Urinary bladder (tissue), 4 donors: ENCODE measurements around the gene ZBP1. TPM values are rescaled to one million over a fixed set of nuclear protein-coding genes. Genes with fewer than 3 reads are reported as not detected.

ENCODE experiments used
- DNase-seq: peaks from one replicate; pipeline ENCODE4 v3.0.0-alpha.2; 2015; ENCODE audit errors: extremely low spot score
- H3K27ac ChIP-seq: one replicate; pipeline ENCODE4 v1.5.1; 2013; ENCODE audit warnings: low read depth, mild to moderate bottlenecking, moderate library complexity
- H3K36me3 ChIP-seq: one replicate; pipeline ENCODE4 v1.6.1; 2013; ENCODE audit warnings: mild to moderate bottlenecking, moderate library complexity; ENCODE audit not compliant: insufficient read depth
- H3K4me1 ChIP-seq: one replicate; pipeline ENCODE4 v1.6.1; 2013; ENCODE audit warnings: mild to moderate bottlenecking, moderate library complexity; ENCODE audit not compliant: insufficient read depth
- H3K4me3 ChIP-seq: one replicate; pipeline ENCODE4 v1.5.1; 2013; ENCODE audit warnings: low read depth, low read length
- WGBS: extraction: QIAGEN DNeasy Blood & Tissue Kit; methylation state at CpG from one replicate; pipeline ENCODE4 v1.1.7; 2013; 5-methylcytosine and 5-hydroxymethylcytosine counted together
- polyA plus RNA-seq: library from polyadenylated mRNA; stranded (reverse); fragments of 200-250 nt; gene quantifications from one replicate; pipeline ENCODE4 v1.2.3, GENCODE V29; 2013
- total RNA-seq: library from RNA; depleted of rRNA; stranded (reverse); fragments of >200 nt; gene quantifications from one replicate; pipeline ENCODE4 v1.2.3, GENCODE V29; 2014
- donor health status: healthy with polysubstance abuse.
- donor health status: healthy.

The ZBP1 gene
- total and polyA plus RNA-seq, 2 donors: 0.46 TPM; not detected in 1

GRCh38 chr20:57612436-57612835, 7.8 kb downstream of the ZBP1 start:
- Histone ChIP-seq H3K36me3 (no peaks in the 10 kb centered on the region), H3K27ac (no peak overlapping the region), H3K4me1 (no peaks in the 10 kb centered on the region), H3K4me3 (no peak overlapping the region)
- 89% methylated on average over 7 of the region's 7 CpGs for whole genome bisulfite sequencing
- DNase-seq: no peak

GRCh38 chr20:57611586-57612311, 8.5 kb downstream of the ZBP1 start:
- H3K4me1 ChIP-seq: no peaks in the 10 kb centered on the region
- WGBS: 80% methylated on average over 18 of the region's 18 CpGs
- no peaks in the 10 kb centered on the region for H3K36me3 ChIP-seq
- no peak overlapping the region for H3K27ac ChIP-seq
- no peak overlapping the region for H3K4me3 ChIP-seq
- DNase-seq: no peak

- no peak for DNase-seq
- H3K27ac ChIP-seq: no peak overlapping the region
- H3K4me3 ChIP-seq: no peak overlapping the region
- H3K36me3 ChIP-seq: no peaks in the 10 kb centered on the region
- no peaks in the 10 kb centered on the region for H3K4me1 ChIP-seq
- WGBS: 56% methylated on average over 18 of the region's 18 CpGs
Measured at GRCh38 chr20:57610261-57610952, 9.8 kb downstream of the ZBP1 start.

- no peaks in the 10 kb centered on the region for H3K4me1 ChIP-seq
Measured at GRCh38 chr20:57609842-57610167, 10.4 kb downstream of the ZBP1 start.

GRCh38 chr20:57609086-57609841, 11.0 kb downstream of the ZBP1 start:
- no peaks in the 10 kb centered on the region for H3K4me1 ChIP-seq

More at GRCh38 chr20:57609842-57610167, 10.4 kb downstream of the ZBP1 start:
- no peak for DNase-seq
- no peak overlapping the region for H3K4me3 ChIP-seq
- WGBS: 85% methylated on average over 8 of the region's 8 CpGs
- no peaks in the 10 kb centered on the region for H3K36me3 ChIP-seq
- no peak overlapping the region for H3K27ac ChIP-seq

GRCh38 chr20:57608516-57608915, 11.7 kb downstream of the ZBP1 start:
- no peak overlapping the region for H3K4me3 ChIP-seq
- no peak overlapping the region for H3K27ac ChIP-seq
- no peak for DNase-seq
- no peaks in the 10 kb centered on the region for H3K4me1 ChIP-seq
- no peaks in the 10 kb centered on the region for H3K36me3 ChIP-seq
- WGBS: 89% methylated on average over 7 of the region's 7 CpGs

More at GRCh38 chr20:57609086-57609841, 11.0 kb downstream of the ZBP1 start:
- Histone ChIP-seq H3K4me3 (no peak overlapping the region), H3K27ac (no peak overlapping the region), H3K36me3 (no peaks in the 10 kb centered on the region)
- 70% methylated on average over 16 of the region's 16 CpGs for WGBS
- DNase-seq: no peak

GRCh38 chr20:57605878-57606277, 14.3 kb downstream of the ZBP1 start:
- no peak for DNase-seq
- 78% methylated on average over 5 of the region's 5 CpGs for WGBS
- Histone ChIP-seq H3K27ac (no peak overlapping the region), H3K4me1 (no peaks in the 10 kb centered on the region), H3K36me3 (no peaks in the 10 kb centered on the region), H3K4me3 (no peak overlapping the region)

GRCh38 chr20:57605045-57605444, 15.2 kb downstream of the ZBP1 start:
- no peaks in the 10 kb centered on the region for H3K36me3 ChIP-seq
- no peaks in the 10 kb centered on the region for H3K4me1 ChIP-seq
- H3K27ac ChIP-seq: no peak overlapping the region
- 79% methylated on average over 5 of the region's 5 CpGs for WGBS
- DNase-seq: no peak
- H3K4me3 ChIP-seq: no peak overlapping the region

GRCh38 chr20:57603120-57603519, 17.1 kb downstream of the ZBP1 start:
- Histone ChIP-seq H3K4me3 (no peak overlapping the region), H3K36me3 (no peaks in the 10 kb centered on the region), H3K27ac (no peak overlapping the region), H3K4me1 (no peaks in the 10 kb centered on the region)
- 92% methylated on average over 10 of the region's 10 CpGs for WGBS
- no peak for DNase-seq

GRCh38 chr20:57601737-57602136, 18.5 kb downstream of the ZBP1 start:
- Histone ChIP-seq H3K4me1 (no peaks in the 10 kb centered on the region), H3K27ac (no peak overlapping the region), H3K36me3 (no peaks in the 10 kb centered on the region), H3K4me3 (no peak overlapping the region)
- DNase-seq: no peak
- 71% methylated on average over 5 of the region's 5 CpGs for WGBS

- H3K36me3 ChIP-seq: no peaks in the 10 kb centered on the region
- WGBS: 85% methylated on average over 2 of the region's 2 CpGs
- no peaks in the 10 kb centered on the region for H3K4me1 ChIP-seq
- H3K4me3 ChIP-seq: no peak overlapping the region
- no peak overlapping the region for H3K27ac ChIP-seq
- no peak for DNase-seq
Measured at GRCh38 chr20:57601211-57601570, 19.0 kb downstream of the ZBP1 start.

GRCh38 chr20:57600320-57601210, 19.7 kb downstream of the ZBP1 start:
- no peaks in the 10 kb centered on the region for H3K36me3 ChIP-seq
- H3K4me3 ChIP-seq: no peak overlapping the region
- DNase-seq: no peak
- no peaks in the 10 kb centered on the region for H3K4me1 ChIP-seq
- H3K27ac ChIP-seq: no peak overlapping the region
- WGBS: 76% methylated on average over 13 of the region's 13 CpGs

- 86% methylated on average over 5 of the region's 5 CpGs for WGBS
- no peak for DNase-seq
- Histone ChIP-seq H3K36me3 (no peaks in the 10 kb centered on the region), H3K27ac (no peak overlapping the region), H3K4me3 (no peak overlapping the region), H3K4me1 (no peaks in the 10 kb centered on the region)
Measured at GRCh38 chr20:57598491-57598890, 21.7 kb downstream of the ZBP1 start.
